GM12878 (cell line): Measurements from ENCODE around the gene DEXI. TPM values are rescaled to one million over a fixed set of nuclear protein-coding genes. Genes with fewer than 3 reads are reported as not detected.
"Not testable (repeated sequence)": the region's sequence is repeated elsewhere in the genome, so short reads cannot be mapped to it uniquely, and the experiment has no call there.

ENCODE experiments used
- ATAC-seq: fragments of 200-7000 bp; cut with Tn5 transposase; 3 replicates; pipeline ENCODE4 v1.9.1; 2020; ENCODE audit warnings: mild to moderate bottlenecking, moderate library complexity
- BruUV-seq: library from RNA; stranded (reverse); fragments of 400-500 nt; replicated peaks from 2 replicates; lab custom pipeline; 2021; lab: Mats Ljungman, UMichigan
- CTCF ChIA-PET: fragments of 300-600 bp; sonication (Branson Sonifier 250); formaldehyde crosslinking; extraction: SDS; loops from one replicate; lab custom pipeline; 2021; ENCODE audit warnings: inconsistent platforms; lab: Yijun Ruan, JAX
- POLR2A ChIA-PET: fragments of 350-600 bp; formaldehyde crosslinking; extraction: SDS; loops from one replicate; lab custom pipeline; 2021; ENCODE audit warnings: inconsistent platforms; lab: Charles Lee
- RAD21 ChIA-PET: fragments of 300-600 bp; sonication (Branson Sonifier 250); formaldehyde crosslinking; loops from one replicate; lab custom pipeline; 2023; ENCODE audit warnings: antibody characterized with exemption; ENCODE audit not compliant: unreplicated experiment; lab: Charles Lee
- SMC1A ChIA-PET: fragments of 300-600 bp; sonication (Branson Sonifier 250); formaldehyde crosslinking; loops from one replicate; lab custom pipeline; 2023; ENCODE audit not compliant: unreplicated experiment, uncharacterized antibody; lab: Charles Lee
- DNase-seq: peaks from one replicate; pipeline ENCODE4 v3.0.0-alpha.2; 2011; ENCODE audit warnings: low read depth, low spot score
- FAIRE-seq: peaks from 3 replicates; lab custom pipeline; 2011; peaks lifted over from hg19 to GRCh38; lab: Jason Lieb, UNC
- H2AFZ ChIP-seq: 2 replicates; pipeline ENCODE4 v1.6.0; 2011; ENCODE audit warnings: low read depth, low read length, control low read depth; ENCODE audit not compliant: control insufficient read depth
- H3K27ac ChIP-seq: 2 replicates; pipeline ENCODE4 v1.5.1; 2011; ENCODE audit warnings: control low read depth; ENCODE audit not compliant: control insufficient read depth, insufficient read depth
- H3K27me3 ChIP-seq, 2 experiments: replicated peaks in 1 of 2; 2 replicates each; pipeline versions ENCODE4 v1.6.0 to v1.6.1; 2011; ENCODE audit warnings: low read length in 1 of 2; ENCODE audit not compliant: control insufficient read depth in 2 of 2, insufficient read depth in 2 of 2
- H3K36me3 ChIP-seq, 2 experiments: 2 replicates each; pipeline ENCODE4 v1.5.1; 2011; ENCODE audit warnings: low read length in 1 of 2; ENCODE audit not compliant: control insufficient read depth in 2 of 2, insufficient read depth in 2 of 2
- H3K4me1 ChIP-seq: 2 replicates; pipeline ENCODE4 v1.6.1; 2011; ENCODE audit warnings: mild to moderate bottlenecking, low read length, moderate library complexity, mixed read lengths; ENCODE audit not compliant: control insufficient read depth, insufficient read depth
- H3K4me2 ChIP-seq: 2 replicates; pipeline ENCODE4 v1.6.0; 2011; ENCODE audit warnings: control low read depth; ENCODE audit not compliant: control insufficient read depth, insufficient read depth
- H3K4me3 ChIP-seq: fragments of 200-600 bp; sonication (generic); 2 replicates; pipeline ENCODE4 v1.5.1; 2016
- H3K79me2 ChIP-seq: 2 replicates; pipeline ENCODE4 v1.6.0; 2011; ENCODE audit warnings: low read length; ENCODE audit not compliant: control insufficient read depth, insufficient read depth
- H3K9ac ChIP-seq: 2 replicates; pipeline ENCODE4 v1.8.0; 2011; ENCODE audit warnings: low read length, control low read depth, mixed read lengths; ENCODE audit not compliant: control insufficient read depth, insufficient read depth
- H3K9me3 ChIP-seq: replicated peaks from 3 replicates; pipeline ENCODE4 v1.5.1; 2011; ENCODE audit warnings: mild to moderate bottlenecking, low read length; ENCODE audit not compliant: control insufficient read depth, insufficient read depth
- H4K20me1 ChIP-seq: 2 replicates; pipeline ENCODE4 v1.6.0; 2011; ENCODE audit not compliant: control insufficient read depth, insufficient read depth
- BHLHE40 ChIP-seq, 2 experiments: fragments of 450-650 bp in 1 of 2; IDR thresholded peaks; 2 replicates each; pipeline ENCODE4 v1.6.1; 2011 to 2017; ENCODE audit warnings: low read depth in 2 of 2, borderline replicate concordance in 1 of 2, improper control_type of control experiment in 1 of 2, low read length in 1 of 2, mild to moderate bottlenecking in 1 of 2
- FOS ChIP-seq: IDR thresholded peaks from 3 replicates; pipeline ENCODE4 v1.6.1; 2011; ENCODE audit warnings: borderline replicate concordance; ENCODE audit not compliant: insufficient read length; ENCODE audit errors: extremely low read depth
- HCFC1 ChIP-seq: fragments of 150-350 bp; IDR thresholded peaks from 2 replicates; pipeline ENCODE4 v1.6.1; 2014; ENCODE audit warnings: low read length
- NRF1 ChIP-seq: conservative IDR thresholded peaks from 2 replicates; pipeline ENCODE4 v1.6.1; 2011; ENCODE audit warnings: mild to moderate bottlenecking, low read depth, low read length, improper control_type of control experiment
- PML ChIP-seq: IDR thresholded peaks from 2 replicates; pipeline ENCODE4 v1.6.1; 2012; ENCODE audit warnings: low read length, inconsistent platforms
- SMAD1 ChIP-seq: fragments of 450-650 bp; IDR thresholded peaks from 2 replicates; pipeline ENCODE4 v1.6.1; 2018; ENCODE audit warnings: mild to moderate bottlenecking, low read depth; ENCODE audit not compliant: partially characterized antibody
- SP1 ChIP-seq: IDR thresholded peaks from one replicate; pipeline ENCODE4 v1.6.1; 2011; ENCODE audit warnings: low read depth, low read length
- SUZ12 ChIP-seq: fragments of 200-600 bp; sonication (generic); IDR thresholded peaks from one replicate; pipeline ENCODE4 v1.6.1; 2018; ENCODE audit warnings: antibody characterized with exemption, mild to moderate bottlenecking; ENCODE audit not compliant: unreplicated experiment
- WGBS: methylation state at CpG from one replicate; pipeline ENCODE4 v1.1.6; 2016; ENCODE audit warnings: low lambda C conversion rate; ENCODE audit not compliant: insufficient replicate concordance, insufficient coverage; ENCODE audit errors: missing lambda C conversion rate; 5-methylcytosine and 5-hydroxymethylcytosine counted together
- in situ Hi-C: fragments of 300-500 bp; cut with MboI; formaldehyde crosslinking; loops from 9 replicates; pipeline ENCODE4 v1.14.3; 2018; ENCODE audit warnings: mixed read lengths
- intact Hi-C: fragments of 100-400 bp; cut with micrococcal nuclease; formaldehyde crosslinking; loops from one replicate; pipeline ENCODE4 v1.14.2; 2022; ENCODE audit not compliant: unreplicated experiment
- polyA plus RNA-seq, 11 experiments: library from polyadenylated mRNA; depleted of rRNA in 4 of 11; unstranded in 6 of 11; stranded (reverse) in 5 of 11; fragments of >200 nt; fragmentation: Nextera tagmentation in 4 of 11; fragmentation: Illumina TruSeq in 1 of 11; extraction: Ambion mirVana in 4 of 11; extraction: Trizol in 1 of 11; gene quantifications; 1 replicate in 1 of 11; 2 replicates in 10 of 11; pipeline versions ENCODE4 v1.2.1 to v1.2.3, GENCODE V29; 2011 to 2016; ENCODE audit warnings: inconsistent platforms in 2 of 11, missing spikeins in 2 of 11, low read depth in 1 of 11
- total RNA-seq, 4 experiments: library from RNA; depleted of rRNA in 3 of 4; stranded (reverse); fragments of >200 nt in 3 of 4; fragmentation: Illumina TruSeq in 1 of 4; extraction: Trizol in 1 of 4; gene quantifications; 2 replicates each; pipeline versions ENCODE4 v1.2.1 to v1.2.3, GENCODE V29; 2013 to 2021
- TF ChIP-seq, protein P1 (sequence below): fragments of 150-350 bp; IDR thresholded peaks from 2 replicates; pipeline ENCODE4 v1.6.1; 2016; ENCODE audit warnings: low read depth, low read length

DEXI gene
- total and polyA plus RNA-seq, 10 of the 15 experiments (the other 5 are each of a cell fraction or from before 2014, with no cell fraction given): 1.4 to 26.3 (median 18.4) TPM

DNA sequence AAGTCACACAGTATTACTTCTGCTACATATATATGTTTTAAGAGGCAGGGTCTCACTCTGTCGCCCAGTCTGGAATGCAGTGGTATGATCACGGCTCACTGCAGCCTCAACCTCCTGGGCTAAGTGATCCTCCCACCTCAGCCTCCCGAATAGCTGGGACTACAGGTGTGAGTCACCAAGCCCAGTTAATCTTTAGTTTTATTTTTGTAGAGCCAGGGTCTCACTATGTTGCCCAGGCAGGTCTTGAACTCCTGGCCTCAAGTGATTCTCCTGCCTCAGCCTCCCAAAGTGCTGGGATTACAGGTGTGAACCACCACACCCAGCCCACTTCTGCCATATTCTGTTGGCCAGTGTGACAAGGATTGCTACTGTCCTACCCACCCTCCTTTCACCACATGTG lies 17.0 kb downstream of the DEXI start:
- H3K79me2 ChIP-seq, H3K27me3 ChIP-seq, H3K27ac ChIP-seq, H2AFZ ChIP-seq, intact Hi-C loops, POLR2A ChIA-PET, H3K9me3 ChIP-seq, BruUV-seq, FAIRE-seq, ATAC-seq, DNase-seq, H3K9ac ChIP-seq, in situ Hi-C loops, H3K4me2 ChIP-seq, H4K20me1 ChIP-seq, H3K4me1 ChIP-seq, H3K4me3 ChIP-seq: not testable (repeated sequence)
- peaks cover 31 to 40% of the 10 kb centered on the region in 2 experiments for H3K36me3 ChIP-seq
- ChIA-PET SMC1A (interaction anchor here (0.6 to 3.3 kb wide), 3 partner anchors 9 to 48 kb away, joined by 3 to 15 read pairs (median 6); partner anchors contain the start of genes CIITA and DEXI), RAD21 (interaction anchor here (0.5 to 1.5 kb wide), 5 partner anchors 11 to 144 kb away, joined by 3 to 7 read pairs (median 4); partner anchors contain the start of genes CIITA and DEXI), CTCF (interaction anchor here (0.7 to 1.9 kb wide), 2 partner anchors 10 to 188 kb away, joined by 3 to 6 read pairs; no protein-coding TSS in a partner anchor)
- TF ChIP-seq BHLHE40 (IDR thresholded peaks at IDR 0.05; ENCODE audit: borderline replicate concordance in 1 of 2, low read depth in 2 of 2, low read length in 1 of 2): peak in 1 of 2 experiments; percentile 53; a peak in 1 of 4 replicates
- WGBS: 66% methylated on average over 3 of the region's 3 CpGs

DNA sequence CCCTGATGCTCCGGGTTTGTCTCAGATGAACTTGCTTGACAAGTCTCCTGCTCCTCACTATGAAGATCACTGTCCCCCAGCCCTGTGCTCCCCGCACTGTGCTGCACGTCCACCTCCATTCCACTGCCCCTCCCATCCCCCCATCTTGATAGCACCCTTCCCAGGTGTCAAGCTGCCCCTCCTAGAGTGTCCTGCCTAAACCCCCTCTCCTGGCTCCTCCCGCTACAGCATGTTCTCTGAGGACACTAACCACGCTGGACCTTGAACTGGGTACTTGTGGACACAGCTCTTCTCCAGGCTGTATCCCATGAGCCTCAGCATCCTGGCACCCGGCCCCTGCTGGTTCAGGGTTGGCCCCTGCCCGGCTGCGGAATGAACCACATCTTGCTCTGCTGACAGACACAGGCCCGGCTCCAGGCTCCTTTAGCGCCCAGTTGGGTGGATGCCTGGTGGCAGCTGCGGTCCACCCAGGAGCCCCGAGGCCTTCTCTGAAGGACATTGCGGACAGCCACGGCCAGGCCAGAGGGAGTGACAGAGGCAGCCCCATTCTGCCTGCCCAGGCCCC lies 18.5 kb downstream of the DEXI start:
- no peaks in the 10 kb centered on the region for H4K20me1 ChIP-seq
- in situ Hi-C loops: no loop called here
- peaks cover under 1% of the 10 kb centered on the region; the same call in 1 of the 2 replicates for H3K4me1 ChIP-seq
- no peaks in the 10 kb centered on the region for H3K27me3 ChIP-seq
- H3K4me3 ChIP-seq: no peak overlapping the region
- CTCF ChIA-PET: interaction anchor here (3.1 kb wide), 1 partner anchor 409 kb away, joined by 13 read pairs; no protein-coding TSS in a partner anchor
- FAIRE-seq: no peak
- POLR2A ChIA-PET: interaction anchor here (2.8 kb wide), 1 partner anchor 12 kb away, joined by 10 read pairs; no protein-coding TSS in a partner anchor
- H3K9me3 ChIP-seq: no peaks in the 10 kb centered on the region
- SMC1A ChIA-PET: interaction anchor here (1.5 kb wide), 1 partner anchor 12 kb away, joined by 5 read pairs; no protein-coding TSS in a partner anchor
- no peak for DNase-seq
- peaks cover 37 to 41% of the 10 kb centered on the region in 2 experiments for H3K36me3 ChIP-seq
- no peak overlapping the region for H3K4me2 ChIP-seq
- no peaks in the 10 kb centered on the region for H3K79me2 ChIP-seq
- no TSS peak for BruUV-seq
- no peak overlapping the region for H3K9ac ChIP-seq
- 92% methylated on average over 14 of the region's 14 CpGs for WGBS
- intact Hi-C loops: no loop called here
- H3K27ac ChIP-seq: no peak overlapping the region
- ATAC-seq: no peak
- H2AFZ ChIP-seq: no peak overlapping the region
- RAD21 ChIA-PET: no interaction called here
- TF ChIP-seq SP1 (no peak), NRF1 (no peak), HCFC1 (no peak), PML (0 out of 2 replicates have a peak, but pooled peaks have one; percentile 31), SUZ12 (no peak), FOS (no peak), SMAD1 (no peak)
- TF ChIP-seq, protein P1, sequence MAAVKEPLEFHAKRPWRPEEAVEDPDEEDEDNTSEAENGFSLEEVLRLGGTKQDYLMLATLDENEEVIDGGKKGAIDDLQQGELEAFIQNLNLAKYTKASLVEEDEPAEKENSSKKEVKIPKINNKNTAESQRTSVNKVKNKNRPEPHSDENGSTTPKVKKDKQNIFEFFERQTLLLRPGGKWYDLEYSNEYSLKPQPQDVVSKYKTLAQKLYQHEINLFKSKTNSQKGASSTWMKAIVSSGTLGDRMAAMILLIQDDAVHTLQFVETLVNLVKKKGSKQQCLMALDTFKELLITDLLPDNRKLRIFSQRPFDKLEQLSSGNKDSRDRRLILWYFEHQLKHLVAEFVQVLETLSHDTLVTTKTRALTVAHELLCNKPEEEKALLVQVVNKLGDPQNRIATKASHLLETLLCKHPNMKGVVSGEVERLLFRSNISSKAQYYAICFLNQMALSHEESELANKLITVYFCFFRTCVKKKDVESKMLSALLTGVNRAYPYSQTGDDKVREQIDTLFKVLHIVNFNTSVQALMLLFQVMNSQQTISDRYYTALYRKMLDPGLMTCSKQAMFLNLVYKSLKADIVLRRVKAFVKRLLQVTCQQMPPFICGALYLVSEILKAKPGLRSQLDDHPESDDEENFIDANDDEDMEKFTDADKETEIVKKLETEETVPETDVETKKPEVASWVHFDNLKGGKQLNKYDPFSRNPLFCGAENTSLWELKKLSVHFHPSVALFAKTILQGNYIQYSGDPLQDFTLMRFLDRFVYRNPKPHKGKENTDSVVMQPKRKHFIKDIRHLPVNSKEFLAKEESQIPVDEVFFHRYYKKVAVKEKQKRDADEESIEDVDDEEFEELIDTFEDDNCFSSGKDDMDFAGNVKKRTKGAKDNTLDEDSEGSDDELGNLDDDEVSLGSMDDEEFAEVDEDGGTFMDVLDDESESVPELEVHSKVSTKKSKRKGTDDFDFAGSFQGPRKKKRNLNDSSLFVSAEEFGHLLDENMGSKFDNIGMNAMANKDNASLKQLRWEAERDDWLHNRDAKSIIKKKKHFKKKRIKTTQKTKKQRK: no peak
